ENCODE data around the gene CAMK1D.

- TF ChIP-seq POLR2A (IDR thresholded peaks at IDR 0.05) (no peak), CTCF (IDR thresholded peaks at IDR 0.05) (no peak)
These were observed 408.9 kb downstream of the CAMK1D start for GRCh38 chr10:12758271-12758670.

Measured in right lobe of liver (tissue), 4 donors.